Fibroblast of lung (primary cell): ENCODE measurements around the gene DRAP1. TPM values are rescaled to one million over a fixed set of nuclear protein-coding genes. Genes with fewer than 3 reads are reported as not detected.
"Not testable (repeated sequence)": the region's sequence is repeated elsewhere in the genome, so short reads cannot be mapped to it uniquely, and the experiment has no call there.

ENCODE experiments used
- DNase-seq, 2 donors: peaks; one replicate each; pipeline versions ENCODE4 v3.0.0 to v3.0.0-alpha.2; 2010; ENCODE audit warnings: low read depth in 2 of 2
- H2AFZ ChIP-seq: 2 replicates; pipeline ENCODE4 v1.5.1; 2012; ENCODE audit warnings: low read length, control low read depth, inconsistent platforms
- H3K27ac ChIP-seq: 2 replicates; pipeline ENCODE4 v1.5.1; 2011; ENCODE audit warnings: low read length, control low read depth; ENCODE audit not compliant: insufficient read depth
- H3K27me3 ChIP-seq: 2 replicates; pipeline ENCODE4 v1.5.1; 2011; ENCODE audit warnings: mild to moderate bottlenecking, low read length; ENCODE audit not compliant: control insufficient read depth, insufficient read depth
- H3K36me3 ChIP-seq: 2 replicates; pipeline ENCODE4 v1.5.1; 2011; ENCODE audit warnings: low read length; ENCODE audit not compliant: control insufficient read depth, insufficient read depth
- H3K4me1 ChIP-seq: 2 replicates; pipeline ENCODE4 v1.5.1; 2011; ENCODE audit warnings: low read length; ENCODE audit not compliant: control insufficient read depth, insufficient read depth; ENCODE audit errors: extremely low read depth
- H3K4me2 ChIP-seq: 2 replicates; pipeline ENCODE4 v1.5.1; 2011; ENCODE audit warnings: low read length, control low read depth; ENCODE audit not compliant: insufficient read depth; ENCODE audit errors: extremely low read depth
- H3K4me3 ChIP-seq, 4 experiments: fragments of 200-600 bp in 1 of 4; sonication (generic) in 1 of 4; replicated peaks in 1 of 4; 2 replicates each; pipeline ENCODE4 v1.5.1; 2011 to 2016; ENCODE audit warnings: low read length in 4 of 4, low read depth in 3 of 4, mild to moderate bottlenecking in 3 of 4, control low read depth in 2 of 4, inconsistent platforms in 1 of 4, mixed read lengths in 1 of 4; ENCODE audit not compliant: insufficient read depth in 1 of 4; ENCODE audit errors: control extremely low read depth in 1 of 4
- H3K79me2 ChIP-seq: 2 replicates; pipeline ENCODE4 v1.5.1; 2012; ENCODE audit warnings: mild to moderate bottlenecking, low read length, inconsistent platforms; ENCODE audit not compliant: control insufficient read depth, insufficient read depth
- H3K9ac ChIP-seq: 2 replicates; pipeline ENCODE4 v1.5.1; 2011; ENCODE audit warnings: mild to moderate bottlenecking, low read length, control low read depth; ENCODE audit not compliant: insufficient read depth
- H3K9me3 ChIP-seq: 2 replicates; pipeline ENCODE4 v1.5.1; 2012; ENCODE audit warnings: low read depth, low read length; ENCODE audit not compliant: control insufficient read depth, insufficient read depth
- H4K20me1 ChIP-seq: 2 replicates; pipeline ENCODE4 v1.5.1; 2011; ENCODE audit warnings: low read length; ENCODE audit not compliant: control insufficient read depth, insufficient read depth; ENCODE audit errors: extremely low read depth
- CTCF ChIP-seq, 2 donors: IDR thresholded peaks in 1 of 2; conservative IDR thresholded peaks in 1 of 2; 1 replicate in 1 of 2; 2 replicates in 1 of 2; pipeline ENCODE4 v1.5.1; 2011 to 2012; ENCODE audit warnings: low read length in 2 of 2, control low read depth in 1 of 2, inconsistent platforms in 1 of 2, low read depth in 1 of 2, mild to moderate bottlenecking in 1 of 2
- EZH2 ChIP-seq: IDR thresholded peaks from 2 replicates; pipeline ENCODE4 v1.5.1; 2012; ENCODE audit warnings: low read length, control low read depth, mild to moderate bottlenecking; ENCODE audit errors: missing control alignments
- polyA plus RNA-seq, 2 donors: library from polyadenylated mRNA; depleted of rRNA in 1 of 2; stranded (reverse) in 1 of 2; unstranded in 1 of 2; fragments of >200 nt; gene quantifications; 2 replicates each; pipeline ENCODE4 v1.2.1, GENCODE V29; 2011 to 2012; ENCODE audit warnings: missing spikeins in 1 of 2
- total RNA-seq: library from RNA; depleted of rRNA; stranded (reverse); fragments of >200 nt; gene quantifications from 2 replicates; pipeline ENCODE4 v1.2.1, GENCODE V29; 2014

Gene DRAP1
- total and polyA plus RNA-seq, 2 donors (not counting 1 experiment from before 2014, with no cell fraction given): 130 to 300 TPM

GRCh38 chr11:65947603-65948125 is 28.4 kb downstream of the DRAP1 start:
- Histone ChIP-seq H2AFZ (no peak overlapping the region), H3K27ac (no peak overlapping the region), H4K20me1 (no peaks in the 10 kb centered on the region), H3K4me3 (no peak overlapping the region), H3K27me3 (no peaks in the 10 kb centered on the region), H3K9me3 (no peaks in the 10 kb centered on the region), H3K36me3 (no peaks in the 10 kb centered on the region), H3K4me2 (no peak overlapping the region), H3K79me2 (no peaks in the 10 kb centered on the region), H3K9ac (no peak overlapping the region), H3K4me1 (no peaks in the 10 kb centered on the region)
- DNase-seq: no peak
- TF ChIP-seq CTCF (conservative IDR thresholded peaks at IDR 0.05 in 1 of 2, IDR thresholded peaks at IDR 0.05 in 1 of 2; ENCODE audit: low read depth in 1 of 2, low read length in 2 of 2) (no peak), EZH2 (no peak)

GRCh38 chr11:65950711-65951110 is 31.5 kb downstream of the DRAP1 start:
- H3K36me3 ChIP-seq, H3K9ac ChIP-seq, H4K20me1 ChIP-seq, H3K27me3 ChIP-seq, H2AFZ ChIP-seq, H3K4me2 ChIP-seq, DNase-seq, H3K4me3 ChIP-seq, H3K9me3 ChIP-seq, H3K4me1 ChIP-seq, H3K27ac ChIP-seq, H3K79me2 ChIP-seq: not testable (repeated sequence)

GRCh38 chr11:65951641-65952040 is 32.4 kb downstream of the DRAP1 start:
- not testable (repeated sequence) for H3K27ac ChIP-seq, H3K9ac ChIP-seq

GRCh38 chr11:65952052-65952521 is 32.9 kb downstream of the DRAP1 start:
- Histone ChIP-seq H2AFZ (no peak overlapping the region), H4K20me1 (no peaks in the 10 kb centered on the region), H3K4me2 (no peak overlapping the region), H3K79me2 (no peaks in the 10 kb centered on the region), H3K9me3 (no peaks in the 10 kb centered on the region), H3K27ac (no peak overlapping the region), H3K4me3 (no peak overlapping the region), H3K36me3 (no peaks in the 10 kb centered on the region), H3K27me3 (no peaks in the 10 kb centered on the region), H3K4me1 (no peaks in the 10 kb centered on the region), H3K9ac (no peak overlapping the region)
- TF ChIP-seq EZH2: no peak
- no peak for DNase-seq

More at GRCh38 chr11:65951641-65952040, 32.4 kb downstream of the DRAP1 start:
- not testable (repeated sequence) for H3K4me2 ChIP-seq, H3K36me3 ChIP-seq, H3K27me3 ChIP-seq, H3K4me1 ChIP-seq, H3K79me2 ChIP-seq, H3K4me3 ChIP-seq, H2AFZ ChIP-seq, DNase-seq, H4K20me1 ChIP-seq, H3K9me3 ChIP-seq
